Lower lobe of right lung (tissue), 2 donors: Measurements from ENCODE around the gene GOLGA6L2. TPM values are rescaled to one million over a fixed set of nuclear protein-coding genes. Genes with fewer than 3 reads are reported as not detected.
"Not testable (repeated sequence)": the region's sequence is repeated elsewhere in the genome, so short reads cannot be mapped to it uniquely, and the experiment has no call there.

Source experiments
- ATAC-seq, 2 donors: fragments of 200-7000 bp; cut with Tn5 transposase; one replicate each; pipeline ENCODE4 v1.9.1; 2020 to 2022; ENCODE audit warnings: mild to moderate bottlenecking in 2 of 2, moderate library complexity in 2 of 2
- DNase-seq: peaks from one replicate; pipeline ENCODE4 v3.0.0-alpha.2; 2020
- H3K27ac ChIP-seq: fragments of 200-600 bp; one replicate; pipeline ENCODE4 v1.8.0; 2022
- H3K27me3 ChIP-seq: fragments of 200-600 bp; one replicate; pipeline ENCODE4 v1.8.0; 2022; ENCODE audit warnings: low read depth
- H3K36me3 ChIP-seq: fragments of 200-600 bp; one replicate; pipeline ENCODE4 v1.8.0; 2022; ENCODE audit warnings: mild to moderate bottlenecking
- H3K4me1 ChIP-seq: fragments of 200-600 bp; one replicate; pipeline ENCODE4 v1.8.0; 2022
- H3K4me3 ChIP-seq: fragments of 200-600 bp; one replicate; pipeline ENCODE4 v1.8.0; 2022; ENCODE audit warnings: mild to moderate bottlenecking
- H3K9me3 ChIP-seq: fragments of 200-600 bp; one replicate; pipeline ENCODE4 v1.8.0; 2022
- intact Hi-C: fragments of 100-400 bp; cut with DNase I; formaldehyde crosslinking; loops from one replicate; pipeline ENCODE4 v1.11.0; 2022
- total RNA-seq: library from RNA; stranded (reverse); fragmentation: NEBNext Ultra II Directional; extraction: Animal tissue kit (Norgen Biotek cat#: 25700); gene quantifications from one replicate; pipeline ENCODE4 v1.2.1, GENCODE V29; 2021
- TF ChIP-seq, protein P1 (sequence below): fragments of 200-600 bp; IDR thresholded peaks from one replicate; pipeline ENCODE4 v1.8.0; 2022; ENCODE audit warnings: antibody characterized with exemption, mild to moderate bottlenecking
- donor health status: DM: no; HTN: yes; CAD: no; lungs with severe emphysema.

The GOLGA6L2 gene
- total RNA-seq, 1 donor from 2014 or later, result not detected

DNA sequence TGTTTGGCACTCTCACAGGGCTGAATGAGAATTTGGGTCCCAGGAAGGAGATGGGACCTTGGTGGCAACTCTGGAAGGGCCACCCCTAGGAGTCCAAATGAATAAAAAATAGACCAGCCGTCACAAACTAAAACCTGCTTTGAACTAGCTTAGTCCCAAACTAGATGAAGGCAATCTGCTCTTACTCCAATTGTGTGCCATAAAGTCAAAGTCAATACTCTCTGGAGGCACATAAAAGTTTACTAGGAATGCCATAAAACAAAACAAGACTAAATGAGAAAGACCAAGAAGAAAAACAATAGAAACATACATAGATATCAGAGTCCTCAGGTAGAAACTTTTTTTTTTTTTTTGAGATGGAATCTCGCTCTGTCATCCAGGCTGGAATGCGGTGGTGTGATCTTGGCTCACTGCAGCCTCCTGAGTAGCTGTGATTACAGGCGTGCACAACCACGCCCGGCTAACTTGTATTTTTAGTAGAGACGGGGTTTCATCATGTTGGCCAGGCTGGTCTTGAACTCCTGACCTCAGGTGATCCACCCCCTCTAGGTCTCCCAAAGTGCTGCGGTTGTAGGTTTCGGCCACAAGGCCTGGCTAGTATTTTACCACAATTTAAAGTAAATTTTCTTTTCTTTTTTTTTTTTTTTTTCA lies 8.1 kb downstream of the GOLGA6L2 start:
- intact Hi-C loops, result no loop called here
- ATAC-seq, result no peak

GRCh38 chr15:23437673-23438072 lies 9.4 kb downstream of the GOLGA6L2 start:
- ATAC-seq, result no peak
- intact Hi-C loops, result no loop called here
- Histone ChIP-seq H3K4me1 (no peaks in the 10 kb centered on the region), H3K27me3 (no peaks in the 10 kb centered on the region), H3K9me3 (no peaks in the 10 kb centered on the region), H3K4me3 (no peak overlapping the region), H3K27ac (no peak overlapping the region), H3K36me3 (no peaks in the 10 kb centered on the region)
- TF ChIP-seq, protein P1, sequence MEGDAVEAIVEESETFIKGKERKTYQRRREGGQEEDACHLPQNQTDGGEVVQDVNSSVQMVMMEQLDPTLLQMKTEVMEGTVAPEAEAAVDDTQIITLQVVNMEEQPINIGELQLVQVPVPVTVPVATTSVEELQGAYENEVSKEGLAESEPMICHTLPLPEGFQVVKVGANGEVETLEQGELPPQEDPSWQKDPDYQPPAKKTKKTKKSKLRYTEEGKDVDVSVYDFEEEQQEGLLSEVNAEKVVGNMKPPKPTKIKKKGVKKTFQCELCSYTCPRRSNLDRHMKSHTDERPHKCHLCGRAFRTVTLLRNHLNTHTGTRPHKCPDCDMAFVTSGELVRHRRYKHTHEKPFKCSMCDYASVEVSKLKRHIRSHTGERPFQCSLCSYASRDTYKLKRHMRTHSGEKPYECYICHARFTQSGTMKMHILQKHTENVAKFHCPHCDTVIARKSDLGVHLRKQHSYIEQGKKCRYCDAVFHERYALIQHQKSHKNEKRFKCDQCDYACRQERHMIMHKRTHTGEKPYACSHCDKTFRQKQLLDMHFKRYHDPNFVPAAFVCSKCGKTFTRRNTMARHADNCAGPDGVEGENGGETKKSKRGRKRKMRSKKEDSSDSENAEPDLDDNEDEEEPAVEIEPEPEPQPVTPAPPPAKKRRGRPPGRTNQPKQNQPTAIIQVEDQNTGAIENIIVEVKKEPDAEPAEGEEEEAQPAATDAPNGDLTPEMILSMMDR, result no peak
- no peak for DNase-seq

More for the DNA sequence above, 8.1 kb downstream of the GOLGA6L2 start:
- no peak overlapping the region for H3K4me3 ChIP-seq
- no peak for DNase-seq
- no peak overlapping the region for H3K27ac ChIP-seq
- no peaks in the 10 kb centered on the region for H3K36me3 ChIP-seq
- no peaks in the 10 kb centered on the region for H3K9me3 ChIP-seq
- TF ChIP-seq, protein P1, result no peak
- H3K27me3 ChIP-seq, result no peaks in the 10 kb centered on the region
- no peaks in the 10 kb centered on the region for H3K4me1 ChIP-seq

DNA sequence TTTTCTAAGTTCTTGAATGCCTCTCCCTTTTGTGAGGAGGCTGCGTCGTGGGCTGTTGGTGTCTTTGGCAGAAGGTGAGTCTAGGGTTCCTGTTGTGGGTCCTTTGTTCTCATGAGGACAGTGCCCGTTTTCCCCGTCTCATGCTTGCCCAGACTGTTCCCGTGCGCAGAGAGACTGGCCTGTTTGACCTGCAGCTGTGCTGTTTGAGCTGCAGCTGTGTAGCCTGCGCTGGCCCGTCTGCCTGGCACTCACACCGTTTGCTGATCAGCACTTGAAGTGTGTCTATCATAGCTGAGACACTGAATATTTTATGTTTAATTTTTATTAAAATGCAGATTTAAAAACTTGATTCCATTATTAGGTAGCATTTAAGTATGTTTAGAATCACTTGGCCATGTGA lies 9.9 kb downstream of the GOLGA6L2 start:
- DNase-seq (no peak), ATAC-seq (no peak)
- TF ChIP-seq, protein P1, result no peak
- Histone ChIP-seq H3K4me1 (no peaks in the 10 kb centered on the region), H3K27ac (no peak overlapping the region), H3K36me3 (no peaks in the 10 kb centered on the region), H3K4me3 (no peak overlapping the region), H3K27me3 (no peaks in the 10 kb centered on the region), H3K9me3 (no peaks in the 10 kb centered on the region)
- intact Hi-C loops, result no loop called here

GRCh38 chr15:23436421-23436820 lies 10.6 kb downstream of the GOLGA6L2 start:
- Histone ChIP-seq H3K36me3 (no peaks in the 10 kb centered on the region), H3K4me3 (no peak overlapping the region), H3K9me3 (no peaks in the 10 kb centered on the region), H3K4me1 (no peaks in the 10 kb centered on the region), H3K27me3 (no peaks in the 10 kb centered on the region), H3K27ac (no peak overlapping the region)
- intact Hi-C loops, result no loop called here
- DNase-seq, result no peak
- TF ChIP-seq, protein P1, result no peak
- ATAC-seq, result no peak

GRCh38 chr15:23434699-23435098 lies 12.3 kb downstream of the GOLGA6L2 start:
- ATAC-seq, H3K4me3 ChIP-seq, H3K36me3 ChIP-seq, H3K27ac ChIP-seq, H3K4me1 ChIP-seq, DNase-seq, intact Hi-C loops, H3K9me3 ChIP-seq, H3K27me3 ChIP-seq: not testable (repeated sequence)

DNA sequence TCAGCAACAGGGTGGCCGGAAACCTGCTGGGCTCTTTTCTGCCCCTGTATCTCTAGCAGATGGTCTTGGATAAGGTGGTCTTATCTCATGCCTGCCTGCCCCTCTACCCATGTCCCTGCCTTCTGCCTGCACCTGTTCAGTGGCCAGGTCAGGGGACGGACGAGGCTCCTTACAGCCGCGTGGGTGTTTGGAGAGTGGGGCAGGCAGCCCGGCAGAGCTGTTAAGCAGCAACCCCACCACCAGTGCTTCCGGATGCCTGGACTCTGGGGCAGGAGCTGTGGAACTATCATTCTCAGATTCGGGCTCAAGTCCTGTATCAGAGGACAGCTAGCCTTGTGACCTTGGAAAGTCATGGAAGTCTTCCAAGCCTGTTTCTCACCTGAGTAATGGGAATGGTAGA lies 21.7 kb downstream of the GOLGA6L2 start:
- H3K9me3 ChIP-seq, ATAC-seq, H3K27me3 ChIP-seq, H3K36me3 ChIP-seq, DNase-seq, H3K4me3 ChIP-seq, H3K4me1 ChIP-seq, intact Hi-C loops, H3K27ac ChIP-seq: not testable (repeated sequence)
